Cardiac fibroblast (primary cell): ENCODE results near the gene ABCC2.
A peak's percentile ranks its signal among the peaks of the same experiment; 100 is the strongest.
"Not testable (repeated sequence)": the region's sequence is repeated elsewhere in the genome, so short reads cannot be mapped to it uniquely, and the experiment has no call there.

Experiments
- DNase-seq, 2 donors: peaks; one replicate each; pipeline versions ENCODE4 v3.0.0 to v3.0.0-alpha.2; 2010; ENCODE audit warnings: low read depth in 2 of 2
- H3K4me3 ChIP-seq, 2 donors: replicated peaks in 1 of 2; 1 replicate in 1 of 2; 2 replicates in 1 of 2; pipeline ENCODE4 v1.5.1; 2011; ENCODE audit warnings: low read depth in 2 of 2, low read length in 2 of 2, mild to moderate bottlenecking in 2 of 2, moderate library complexity in 1 of 2
- TF ChIP-seq, protein P1 (sequence below): IDR thresholded peaks from one replicate; pipeline ENCODE4 v1.5.1; 2011; ENCODE audit warnings: low read depth, mild to moderate bottlenecking, low read length, inconsistent platforms

Gene ABCC2

GRCh38 chr10:99782447-99783286, at the start of gene ABCC2:
Gene ABCC2, plus strand, starts transcription at chr10:99782640. Its CDS starts 205 bp downstream, at chr10:99782845.
- peak in 1 of 2 donors; percentile 38 for DNase-seq

DNA sequence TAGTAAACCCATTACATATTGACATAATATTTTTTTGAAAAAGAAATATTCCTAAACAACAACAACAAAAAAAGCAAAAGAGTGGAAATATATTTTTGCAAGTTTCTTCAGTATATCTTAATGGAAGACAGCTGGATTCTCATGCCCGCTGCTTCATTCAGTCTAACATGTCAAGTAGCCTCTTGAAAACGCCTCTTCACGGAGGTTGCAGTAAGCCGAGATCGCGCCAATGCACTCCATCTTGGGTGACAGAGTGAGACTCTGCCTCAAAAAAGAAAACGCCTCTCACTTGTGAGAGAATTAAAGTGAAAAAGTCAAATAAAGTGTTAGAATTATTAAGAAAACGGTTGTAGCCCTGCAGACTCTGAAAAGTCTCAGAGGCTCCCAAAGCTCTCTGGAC, 49.1 kb upstream of the ABCC2 start:
- TF ChIP-seq, protein P1, sequence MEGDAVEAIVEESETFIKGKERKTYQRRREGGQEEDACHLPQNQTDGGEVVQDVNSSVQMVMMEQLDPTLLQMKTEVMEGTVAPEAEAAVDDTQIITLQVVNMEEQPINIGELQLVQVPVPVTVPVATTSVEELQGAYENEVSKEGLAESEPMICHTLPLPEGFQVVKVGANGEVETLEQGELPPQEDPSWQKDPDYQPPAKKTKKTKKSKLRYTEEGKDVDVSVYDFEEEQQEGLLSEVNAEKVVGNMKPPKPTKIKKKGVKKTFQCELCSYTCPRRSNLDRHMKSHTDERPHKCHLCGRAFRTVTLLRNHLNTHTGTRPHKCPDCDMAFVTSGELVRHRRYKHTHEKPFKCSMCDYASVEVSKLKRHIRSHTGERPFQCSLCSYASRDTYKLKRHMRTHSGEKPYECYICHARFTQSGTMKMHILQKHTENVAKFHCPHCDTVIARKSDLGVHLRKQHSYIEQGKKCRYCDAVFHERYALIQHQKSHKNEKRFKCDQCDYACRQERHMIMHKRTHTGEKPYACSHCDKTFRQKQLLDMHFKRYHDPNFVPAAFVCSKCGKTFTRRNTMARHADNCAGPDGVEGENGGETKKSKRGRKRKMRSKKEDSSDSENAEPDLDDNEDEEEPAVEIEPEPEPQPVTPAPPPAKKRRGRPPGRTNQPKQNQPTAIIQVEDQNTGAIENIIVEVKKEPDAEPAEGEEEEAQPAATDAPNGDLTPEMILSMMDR = no peak
- no peak overlapping the region for H3K4me3 ChIP-seq

More at GRCh38 chr10:99782447-99783286, at the start of gene ABCC2:
- TF ChIP-seq, protein P1 = no peak
- no peak within 1 kb of the TSS for H3K4me3 ChIP-seq

GRCh38 chr10:99734111-99734510, 48.3 kb upstream of the ABCC2 start:
- not testable (repeated sequence) for H3K4me3 ChIP-seq, DNase-seq

More for the DNA sequence above, 49.1 kb upstream of the ABCC2 start:
- DNase-seq = no peak

DNA sequence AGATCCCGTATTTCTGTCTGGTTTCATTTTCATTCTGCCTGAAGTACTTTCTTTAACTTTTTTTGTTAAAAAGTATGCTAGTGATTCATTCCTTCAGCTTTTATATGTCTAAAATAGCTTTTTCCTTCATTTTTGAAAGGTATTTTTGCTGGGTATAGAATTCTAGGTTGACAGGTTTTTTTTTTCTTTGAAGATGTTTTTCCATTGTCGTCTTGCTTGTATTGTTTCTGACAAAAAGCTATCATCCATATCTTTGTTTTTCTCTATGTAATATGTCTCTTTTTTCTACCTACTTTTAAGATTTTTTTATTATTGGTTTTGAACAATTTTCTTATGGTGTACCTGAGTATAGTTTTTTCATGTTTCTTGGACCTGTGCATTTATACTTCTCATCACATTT, 42.2 kb upstream of the ABCC2 start:
- H3K4me3 ChIP-seq = no peak overlapping the region
- no peak for DNase-seq
- TF ChIP-seq, protein P1 = no peak

- DNase-seq = peak in 1 of 2 donors; percentile 32
- TF ChIP-seq, protein P1 = no peak
- no peak overlapping the region for H3K4me3 ChIP-seq
Observed at GRCh38 chr10:99740933-99741559, 41.4 kb upstream of the ABCC2 start.

DNA sequence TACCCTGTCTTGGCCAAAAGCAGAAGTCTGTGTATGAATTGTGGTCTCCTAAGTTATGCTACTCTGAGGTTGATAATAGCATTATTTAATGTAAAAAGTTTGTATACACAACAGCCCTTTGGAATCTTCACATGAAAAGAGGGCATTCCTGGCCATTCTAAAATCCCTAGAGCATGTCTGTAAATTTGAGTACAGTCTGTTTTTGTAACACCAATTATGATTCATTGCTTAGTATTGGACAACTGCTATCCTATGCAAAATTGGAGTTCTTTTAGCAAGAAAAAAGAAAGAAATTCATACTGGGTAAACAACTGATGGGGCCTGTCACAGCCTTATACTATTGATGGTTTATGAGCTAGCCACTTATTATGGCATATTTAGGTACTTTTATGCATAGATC, 40.2 kb upstream of the ABCC2 start:
- H3K4me3 ChIP-seq = no peak overlapping the region
- TF ChIP-seq, protein P1 = no peak
- DNase-seq = peak in 1 of 2 donors; percentile 78

- no peak overlapping the region for H3K4me3 ChIP-seq
- peak in 1 of 2 donors; percentile 60 for DNase-seq
- TF ChIP-seq, protein P1 = no peak
Observed at GRCh38 chr10:99742701-99743100, 39.7 kb upstream of the ABCC2 start.
